Muscle layer of colon (tissue), 2 donors: ENCODE results near the gene SYNE1.
"Not testable (repeated sequence)": the region's sequence is repeated elsewhere in the genome, so short reads cannot be mapped to it uniquely, and the experiment has no call there.

Experiments used
- H3K27ac ChIP-seq: one replicate; pipeline ENCODE4 v1.7.0; 2013; ENCODE audit warnings: low read depth, mild to moderate bottlenecking, low read length, moderate library complexity
- H3K27me3 ChIP-seq, 2 donors: one replicate each; pipeline ENCODE4 v1.7.0; 2013; ENCODE audit warnings: low read length in 2 of 2, mild to moderate bottlenecking in 2 of 2; ENCODE audit not compliant: insufficient read depth in 2 of 2, control insufficient read depth in 1 of 2
- H3K36me3 ChIP-seq: one replicate; pipeline ENCODE4 v1.7.0; 2013; ENCODE audit warnings: mild to moderate bottlenecking, low read length; ENCODE audit not compliant: insufficient read depth
- H3K4me1 ChIP-seq: one replicate; pipeline ENCODE4 v1.7.0; 2013; ENCODE audit warnings: mild to moderate bottlenecking, low read length; ENCODE audit not compliant: insufficient read depth
- H3K4me3 ChIP-seq, 2 donors: one replicate each; pipeline ENCODE4 v1.7.0; 2013; ENCODE audit warnings: low read length in 2 of 2, low read depth in 1 of 2, mild to moderate bottlenecking in 1 of 2, moderate library complexity in 1 of 2
- H3K9ac ChIP-seq: one replicate; pipeline ENCODE4 v1.7.0; 2013; ENCODE audit warnings: low read length
- H3K9me3 ChIP-seq: one replicate; pipeline ENCODE4 v1.7.0; 2013; ENCODE audit warnings: mild to moderate bottlenecking, low read length
- donor health status: abdominal sarcoma.
- donor health status: Adenocarcinoma of cecum.

The SYNE1 gene

GRCh38 chr6:152329638-152330448 lies 307.3 kb downstream of the SYNE1 start:
- Histone ChIP-seq H3K4me3 (no peak overlapping the region), H3K9ac (no peak overlapping the region), H3K27me3 (no peaks in the 10 kb centered on the region), H3K36me3 (peaks cover 63% of the 10 kb centered on the region), H3K27ac (no peak overlapping the region), H3K4me1 (no peaks in the 10 kb centered on the region), H3K9me3 (no peaks in the 10 kb centered on the region)

GRCh38 chr6:152328200-152328599 lies 309.0 kb downstream of the SYNE1 start:
- H3K27ac ChIP-seq, H3K9ac ChIP-seq, H3K27me3 ChIP-seq, H3K4me3 ChIP-seq, H3K4me1 ChIP-seq, H3K9me3 ChIP-seq: not testable (repeated sequence)
- H3K36me3 ChIP-seq = peaks cover 65% of the 10 kb centered on the region

- no peak overlapping the region for H3K27ac ChIP-seq
- H3K9ac ChIP-seq = no peak overlapping the region
- H3K9me3 ChIP-seq = no peaks in the 10 kb centered on the region
- H3K27me3 ChIP-seq = no peaks in the 10 kb centered on the region
- no peak overlapping the region for H3K4me3 ChIP-seq
- H3K4me1 ChIP-seq = no peaks in the 10 kb centered on the region
- H3K36me3 ChIP-seq = peaks cover 69% of the 10 kb centered on the region
Observed at GRCh38 chr6:152323376-152323775, 313.8 kb downstream of the SYNE1 start.

- Histone ChIP-seq H3K27ac (no peak overlapping the region), H3K9ac (no peak overlapping the region), H3K4me1 (no peaks in the 10 kb centered on the region), H3K4me3 (no peak overlapping the region), H3K9me3 (no peaks in the 10 kb centered on the region), H3K36me3 (peaks cover 72% of the 10 kb centered on the region), H3K27me3 (no peaks in the 10 kb centered on the region)
Observed at GRCh38 chr6:152318278-152318677, 318.9 kb downstream of the SYNE1 start.

GRCh38 chr6:152316024-152316423 lies 321.1 kb downstream of the SYNE1 start:
- Histone ChIP-seq H3K9me3 (no peaks in the 10 kb centered on the region), H3K4me1 (no peaks in the 10 kb centered on the region), H3K4me3 (no peak overlapping the region), H3K36me3 (peaks cover 66% of the 10 kb centered on the region), H3K9ac (no peak overlapping the region), H3K27me3 (no peaks in the 10 kb centered on the region), H3K27ac (no peak overlapping the region)

GRCh38 chr6:152314483-152314832 lies 322.7 kb downstream of the SYNE1 start:
- no peaks in the 10 kb centered on the region for H3K4me1 ChIP-seq
- no peak overlapping the region for H3K9ac ChIP-seq
- no peaks in the 10 kb centered on the region for H3K27me3 ChIP-seq
- peaks cover 73% of the 10 kb centered on the region for H3K36me3 ChIP-seq
- H3K9me3 ChIP-seq = no peaks in the 10 kb centered on the region
- no peak overlapping the region for H3K4me3 ChIP-seq
- H3K27ac ChIP-seq = no peak overlapping the region

- H3K36me3 ChIP-seq = peaks cover 67% of the 10 kb centered on the region
- H3K9ac ChIP-seq = no peak overlapping the region
- no peaks in the 10 kb centered on the region for H3K4me1 ChIP-seq
- H3K27ac ChIP-seq = no peak overlapping the region
- H3K4me3 ChIP-seq = no peak overlapping the region
- H3K27me3 ChIP-seq = no peaks in the 10 kb centered on the region
- H3K9me3 ChIP-seq = no peaks in the 10 kb centered on the region
Observed at GRCh38 chr6:152313542-152314482, 323.4 kb downstream of the SYNE1 start.

- peaks cover 70% of the 10 kb centered on the region for H3K36me3 ChIP-seq
- no peak overlapping the region for H3K4me3 ChIP-seq
- H3K9me3 ChIP-seq = no peaks in the 10 kb centered on the region
- H3K4me1 ChIP-seq = no peaks in the 10 kb centered on the region
- H3K9ac ChIP-seq = no peak overlapping the region
- H3K27me3 ChIP-seq = no peaks in the 10 kb centered on the region
- H3K27ac ChIP-seq = no peak overlapping the region
Observed at GRCh38 chr6:152312434-152312833, 324.7 kb downstream of the SYNE1 start.

- no peak overlapping the region for H3K9ac ChIP-seq
- peaks cover 54% of the 10 kb centered on the region for H3K36me3 ChIP-seq
- H3K4me1 ChIP-seq = no peaks in the 10 kb centered on the region
- H3K27ac ChIP-seq = no peak overlapping the region
- H3K4me3 ChIP-seq = no peak overlapping the region
- H3K27me3 ChIP-seq = no peaks in the 10 kb centered on the region
- no peaks in the 10 kb centered on the region for H3K9me3 ChIP-seq
Observed at GRCh38 chr6:152310371-152310954, 326.7 kb downstream of the SYNE1 start.

GRCh38 chr6:152309648-152310047 lies 327.5 kb downstream of the SYNE1 start:
- H3K4me1 ChIP-seq = no peaks in the 10 kb centered on the region
- H3K36me3 ChIP-seq = peaks cover 56% of the 10 kb centered on the region
- no peak overlapping the region for H3K9ac ChIP-seq
- no peak overlapping the region for H3K4me3 ChIP-seq
- no peak overlapping the region for H3K27ac ChIP-seq
- no peaks in the 10 kb centered on the region for H3K27me3 ChIP-seq
- H3K9me3 ChIP-seq = no peaks in the 10 kb centered on the region

- H3K9ac ChIP-seq = no peak overlapping the region
- H3K4me3 ChIP-seq = no peak overlapping the region
- H3K27me3 ChIP-seq = no peaks in the 10 kb centered on the region
- H3K36me3 ChIP-seq = peaks cover 53% of the 10 kb centered on the region
- no peaks in the 10 kb centered on the region for H3K4me1 ChIP-seq
- H3K9me3 ChIP-seq = no peaks in the 10 kb centered on the region
- no peak overlapping the region for H3K27ac ChIP-seq
Observed at GRCh38 chr6:152309006-152309405, 328.2 kb downstream of the SYNE1 start.
